Lower leg skin (tissue), 3 donors: ENCODE data around the gene MT1G.

Source experiments
- POLR2A ChIP-seq, 2 donors: fragments of 450-650 bp; IDR thresholded peaks; one replicate each; pipeline ENCODE4 v1.6.1; 2016 to 2017; ENCODE audit warnings: antibody characterized with exemption in 2 of 2, mild to moderate bottlenecking in 1 of 2, moderate library complexity in 1 of 2
- TF ChIP-seq, protein P1 (sequence below), 3 donors: fragments of 450-650 bp; IDR thresholded peaks; one replicate each; pipeline ENCODE4 v1.5.1; 2016; ENCODE audit warnings: antibody characterized with exemption in 3 of 3, mild to moderate bottlenecking in 3 of 3, moderate library complexity in 2 of 3

DNA sequence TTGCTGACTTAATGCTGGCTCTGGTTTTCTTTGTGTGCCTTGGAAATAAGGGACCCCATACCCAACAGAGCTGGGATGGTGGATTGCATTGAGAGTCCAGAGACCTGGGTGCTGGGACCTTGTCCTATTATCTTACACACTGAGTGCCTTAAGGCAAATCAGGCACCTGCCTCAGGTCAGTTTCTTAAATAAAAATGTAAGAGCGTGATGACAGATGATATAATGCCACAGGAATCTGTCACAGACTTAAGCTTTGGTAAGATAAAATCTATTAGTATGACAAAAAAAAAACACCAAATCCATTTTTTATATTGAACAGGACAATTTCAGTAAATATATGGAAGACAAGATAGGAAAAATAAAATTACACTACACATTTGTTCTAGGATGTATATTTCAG lies 27.8 kb downstream of the MT1G start:
- TF ChIP-seq, protein P1, sequence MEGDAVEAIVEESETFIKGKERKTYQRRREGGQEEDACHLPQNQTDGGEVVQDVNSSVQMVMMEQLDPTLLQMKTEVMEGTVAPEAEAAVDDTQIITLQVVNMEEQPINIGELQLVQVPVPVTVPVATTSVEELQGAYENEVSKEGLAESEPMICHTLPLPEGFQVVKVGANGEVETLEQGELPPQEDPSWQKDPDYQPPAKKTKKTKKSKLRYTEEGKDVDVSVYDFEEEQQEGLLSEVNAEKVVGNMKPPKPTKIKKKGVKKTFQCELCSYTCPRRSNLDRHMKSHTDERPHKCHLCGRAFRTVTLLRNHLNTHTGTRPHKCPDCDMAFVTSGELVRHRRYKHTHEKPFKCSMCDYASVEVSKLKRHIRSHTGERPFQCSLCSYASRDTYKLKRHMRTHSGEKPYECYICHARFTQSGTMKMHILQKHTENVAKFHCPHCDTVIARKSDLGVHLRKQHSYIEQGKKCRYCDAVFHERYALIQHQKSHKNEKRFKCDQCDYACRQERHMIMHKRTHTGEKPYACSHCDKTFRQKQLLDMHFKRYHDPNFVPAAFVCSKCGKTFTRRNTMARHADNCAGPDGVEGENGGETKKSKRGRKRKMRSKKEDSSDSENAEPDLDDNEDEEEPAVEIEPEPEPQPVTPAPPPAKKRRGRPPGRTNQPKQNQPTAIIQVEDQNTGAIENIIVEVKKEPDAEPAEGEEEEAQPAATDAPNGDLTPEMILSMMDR (IDR thresholded peaks at IDR 0.05), result no peak
- no peak for TF ChIP-seq POLR2A (IDR thresholded peaks at IDR 0.05)
